Sigmoid colon (tissue), 4 donors: ENCODE measurements around the gene APOO.

Experiments
- EP300 ChIP-seq, 4 donors: sonication (generic); formaldehyde crosslinking; IDR thresholded peaks; one replicate each; pipeline ENCODE4 v1.6.1; 2017; ENCODE audit warnings: antibody characterized with exemption in 4 of 4
- POLR2A ChIP-seq, 2 donors: fragments of 450-650 bp; IDR thresholded peaks; one replicate each; pipeline ENCODE4 v1.6.1; 2016; ENCODE audit warnings: antibody characterized with exemption in 2 of 2, mild to moderate bottlenecking in 2 of 2, moderate library complexity in 2 of 2
- POLR2AphosphoS5 ChIP-seq, 4 donors: sonication (generic); formaldehyde crosslinking; IDR thresholded peaks; one replicate each; pipeline ENCODE4 v1.6.1; 2017; ENCODE audit warnings: antibody characterized with exemption in 4 of 4
- TF ChIP-seq, protein P1 (sequence below), 4 experiments: fragments of 450-650 bp in 3 of 4; fragments of 200-600 bp in 1 of 4; IDR thresholded peaks; one replicate each; pipeline ENCODE4 v1.5.1; 2016 to 2019; ENCODE audit warnings: antibody characterized with exemption in 4 of 4, mild to moderate bottlenecking in 3 of 4, moderate library complexity in 2 of 4

DNA sequence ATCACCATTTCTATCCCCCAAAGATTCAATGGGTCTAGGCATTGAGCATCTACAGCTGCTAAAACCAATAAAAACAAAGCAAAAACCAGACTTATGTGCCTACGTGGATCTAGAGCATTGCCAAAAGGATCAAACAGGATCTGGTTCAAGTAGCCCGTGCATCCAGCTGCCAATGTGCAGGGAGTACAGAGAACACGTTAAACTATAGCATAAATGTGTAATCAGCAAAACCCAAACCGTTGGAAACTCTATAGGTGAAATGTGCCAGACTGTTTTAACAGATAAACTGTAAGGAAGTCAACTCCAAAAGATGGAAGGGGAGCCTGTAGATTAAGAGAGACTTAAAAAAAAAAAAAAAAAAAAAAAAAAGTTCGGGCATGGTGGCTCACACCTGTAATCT, 58.5 kb downstream of the APOO start:
- TF ChIP-seq, protein P1, sequence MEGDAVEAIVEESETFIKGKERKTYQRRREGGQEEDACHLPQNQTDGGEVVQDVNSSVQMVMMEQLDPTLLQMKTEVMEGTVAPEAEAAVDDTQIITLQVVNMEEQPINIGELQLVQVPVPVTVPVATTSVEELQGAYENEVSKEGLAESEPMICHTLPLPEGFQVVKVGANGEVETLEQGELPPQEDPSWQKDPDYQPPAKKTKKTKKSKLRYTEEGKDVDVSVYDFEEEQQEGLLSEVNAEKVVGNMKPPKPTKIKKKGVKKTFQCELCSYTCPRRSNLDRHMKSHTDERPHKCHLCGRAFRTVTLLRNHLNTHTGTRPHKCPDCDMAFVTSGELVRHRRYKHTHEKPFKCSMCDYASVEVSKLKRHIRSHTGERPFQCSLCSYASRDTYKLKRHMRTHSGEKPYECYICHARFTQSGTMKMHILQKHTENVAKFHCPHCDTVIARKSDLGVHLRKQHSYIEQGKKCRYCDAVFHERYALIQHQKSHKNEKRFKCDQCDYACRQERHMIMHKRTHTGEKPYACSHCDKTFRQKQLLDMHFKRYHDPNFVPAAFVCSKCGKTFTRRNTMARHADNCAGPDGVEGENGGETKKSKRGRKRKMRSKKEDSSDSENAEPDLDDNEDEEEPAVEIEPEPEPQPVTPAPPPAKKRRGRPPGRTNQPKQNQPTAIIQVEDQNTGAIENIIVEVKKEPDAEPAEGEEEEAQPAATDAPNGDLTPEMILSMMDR (IDR thresholded peaks at IDR 0.05): no peak
- TF ChIP-seq POLR2A (IDR thresholded peaks at IDR 0.05): no peak
- no peak for TF ChIP-seq EP300 (IDR thresholded peaks at IDR 0.05)
- no peak for TF ChIP-seq POLR2AphosphoS5 (IDR thresholded peaks at IDR 0.05)
